HepG2 (cell line): Measurements from ENCODE around the gene IKZF3. TPM values are rescaled to one million over a fixed set of nuclear protein-coding genes. Genes with fewer than 3 reads are reported as not detected.

Experiments used
- ATAC-seq: fragments of 200-7000 bp; cut with Tn5 transposase; 3 replicates; pipeline ENCODE4 v1.9.1; 2020; ENCODE audit warnings: mild to moderate bottlenecking, moderate library complexity
- BruUV-seq: library from RNA; stranded (reverse); fragments of 400-500 nt; replicated peaks from 2 replicates; lab custom pipeline; 2021; lab: Mats Ljungman, UMichigan
- CTCF ChIA-PET: fragments of 300-600 bp; formaldehyde crosslinking; extraction: SDS; loops from one replicate; lab custom pipeline; 2021; ENCODE audit warnings: low total read pairs, inconsistent platforms, low intra/inter-chr PET ratio; lab: Yijun Ruan, JAX
- POLR2A ChIA-PET: fragments of 350-600 bp; sonication (Branson Sonifier 250); formaldehyde crosslinking; loops from one replicate; lab custom pipeline; 2020; ENCODE audit warnings: antibody characterized with exemption, inconsistent platforms; lab: Yijun Ruan, JAX
- DNase-seq: peaks from one replicate; pipeline ENCODE4 v3.0.0-alpha.2; 2015; ENCODE audit warnings: low spot score
- FAIRE-seq: peaks from 3 replicates; lab custom pipeline; 2011; peaks lifted over from hg19 to GRCh38; lab: Jason Lieb, UNC
- H2AFZ ChIP-seq: one replicate; pipeline ENCODE4 v1.6.1; 2011; ENCODE audit warnings: low read length, inconsistent platforms
- H3K27ac ChIP-seq: fragments of 300-600 bp; 3 replicates; pipeline ENCODE4 v1.8.0; 2011; ENCODE audit warnings: mixed run types, mild to moderate bottlenecking, mixed read lengths, low read length, inconsistent platforms; ENCODE audit not compliant: insufficient read depth; ENCODE audit errors: extremely low read length
- H3K27me3 ChIP-seq, 2 experiments: fragments of 200-600 bp in 1 of 2; 2 replicates in 1 of 2; 3 replicates in 1 of 2; pipeline versions ENCODE4 v1.6.0 to v1.8.0; 2011; ENCODE audit warnings: low read length in 2 of 2, mild to moderate bottlenecking in 2 of 2, moderate library complexity in 2 of 2, inconsistent platforms in 1 of 2; ENCODE audit not compliant: insufficient read depth in 2 of 2, control insufficient read depth in 1 of 2
- H3K36me3 ChIP-seq, 2 experiments: fragments of 200-600 bp in 1 of 2; replicated peaks in 1 of 2; 2 replicates in 1 of 2; 3 replicates in 1 of 2; pipeline versions ENCODE4 v1.5.1 to v1.8.0; 2011; ENCODE audit warnings: low read length in 2 of 2, inconsistent platforms in 1 of 2; ENCODE audit not compliant: insufficient read depth in 2 of 2, control insufficient read depth in 1 of 2
- H3K4me1 ChIP-seq: 2 replicates; pipeline ENCODE4 v1.5.1; 2012; ENCODE audit warnings: low read length, inconsistent platforms; ENCODE audit not compliant: insufficient read depth
- H3K4me2 ChIP-seq: 2 replicates; pipeline ENCODE4 v1.6.0; 2011; ENCODE audit warnings: low read depth, low read length, inconsistent platforms
- H3K4me3 ChIP-seq, 3 experiments: fragments of 200-600 bp in 1 of 3; sonication (generic), shearing (Covaris generic) in 1 of 3; replicated peaks in 1 of 3; 2 replicates each; pipeline ENCODE4 v1.5.1; 2011 to 2016; ENCODE audit warnings: low read length in 3 of 3, inconsistent platforms in 2 of 3, low read depth in 2 of 3, mild to moderate bottlenecking in 2 of 3, control low read depth in 1 of 3, mixed read lengths in 1 of 3; ENCODE audit not compliant: insufficient read depth in 1 of 3
- H3K79me2 ChIP-seq: one replicate; pipeline ENCODE4 v1.6.1; 2011; ENCODE audit warnings: low read length, inconsistent platforms; ENCODE audit not compliant: insufficient read depth
- H3K9ac ChIP-seq: 2 replicates; pipeline ENCODE4 v1.6.0; 2011; ENCODE audit warnings: mild to moderate bottlenecking, low read depth, low read length, inconsistent platforms; ENCODE audit not compliant: insufficient read depth
- H3K9me3 ChIP-seq: 2 replicates; pipeline ENCODE4 v1.5.1; 2012; ENCODE audit warnings: mild to moderate bottlenecking, low read length
- H4K20me1 ChIP-seq: 2 replicates; pipeline ENCODE4 v1.6.0; 2011; ENCODE audit warnings: inconsistent platforms, mild to moderate bottlenecking, low read length, moderate library complexity; ENCODE audit not compliant: insufficient read depth
- DPF2 ChIP-seq: sonication (generic); formaldehyde crosslinking; IDR thresholded peaks from 2 replicates; pipeline ENCODE4 v1.4.0; 2020; ENCODE audit warnings: mild to moderate bottlenecking, low read depth, missing genetic modification reagents, borderline replicate concordance
- PBX3 ChIP-seq: sonication (generic); formaldehyde crosslinking; IDR thresholded peaks from 2 replicates; pipeline ENCODE4 v1.8.1; 2023; ENCODE audit warnings: missing genetic modification reagents, inconsistent platforms, borderline replicate concordance
- SKIL ChIP-seq: sonication (generic); formaldehyde crosslinking; IDR thresholded peaks from 2 replicates; pipeline ENCODE4 v1.8.0; 2022; ENCODE audit warnings: missing genetic modification reagents, mild to moderate bottlenecking, moderate library complexity, borderline replicate concordance
- WIZ ChIP-seq: sonication (generic); formaldehyde crosslinking; IDR thresholded peaks from 2 replicates; pipeline ENCODE4 v1.5.1; 2020; ENCODE audit warnings: mild to moderate bottlenecking, missing genetic modification reagents
- ZFP36 ChIP-seq: fragments of 150-350 bp; IDR thresholded peaks from 2 replicates; pipeline ENCODE4 v1.6.1; 2018; ENCODE audit warnings: borderline replicate concordance, low read length, low read depth; ENCODE audit not compliant: partially characterized antibody
- ZNF20 ChIP-seq: sonication (generic); formaldehyde crosslinking; IDR thresholded peaks from 2 replicates; pipeline ENCODE4 v1.4.0; 2020; ENCODE audit warnings: mild to moderate bottlenecking, moderate library complexity, missing genetic modification reagents
- ZNF354B ChIP-seq: sonication (generic); formaldehyde crosslinking; IDR thresholded peaks from 2 replicates; pipeline ENCODE4 v1.8.0; 2022; ENCODE audit warnings: mild to moderate bottlenecking, missing genetic modification reagents
- ZNF432 ChIP-seq: sonication (generic); formaldehyde crosslinking; IDR thresholded peaks from 2 replicates; pipeline ENCODE4 v1.5.0; 2020; ENCODE audit warnings: missing genetic modification reagents, mild to moderate bottlenecking, borderline replicate concordance
- ZNF772 ChIP-seq: sonication (generic); formaldehyde crosslinking; IDR thresholded peaks from 2 replicates; pipeline ENCODE4 v1.5.0; 2020; ENCODE audit warnings: mild to moderate bottlenecking, missing genetic modification reagents
- WGBS: methylation state at CpG from one replicate; pipeline ENCODE4 v1.1.6; 2017; ENCODE audit warnings: low lambda C conversion rate; 5-methylcytosine and 5-hydroxymethylcytosine counted together
- in situ Hi-C: cut with HindIII; loops from 2 replicates; pipeline ENCODE4 v1.10.0; 2017; ENCODE audit warnings: low pct_unique_long_range_greater_than_20kb; ENCODE audit not compliant: extremely low pct_ligation_motif_present
- intact Hi-C: fragments of 100-400 bp; cut with micrococcal nuclease; formaldehyde crosslinking; loops from one replicate; pipeline ENCODE4 v1.10.0; 2022; ENCODE audit not compliant: unreplicated experiment
- polyA plus RNA-seq, 8 experiments: library from polyadenylated mRNA; depleted of rRNA in 3 of 8; stranded (reverse) in 7 of 8; unstranded in 1 of 8; fragments of >200 nt; fragmentation: Illumina TruSeq in 4 of 8; extraction: Trizol in 4 of 8; gene quantifications; 2 replicates each; pipeline versions ENCODE4 v1.2.1 to v1.2.3, GENCODE V29; 2011 to 2016; ENCODE audit warnings: low read depth in 4 of 8, missing spikeins in 1 of 8, mixed read lengths in 1 of 8; ENCODE audit not compliant: insufficient read depth in 1 of 8
- total RNA-seq, 5 experiments: library from RNA; depleted of rRNA; stranded (reverse); fragments of >200 nt; fragmentation: Illumina TruSeq; extraction: Trizol; gene quantifications; 2 replicates each; pipeline ENCODE4 v1.2.3, GENCODE V29; 2016; ENCODE audit warnings: low read depth in 1 of 5

IKZF3 gene
- total and polyA plus RNA-seq, 2 of the 13 experiments (the other 11 are each of a cell fraction or from before 2014, with no cell fraction given), result not detected

- Histone ChIP-seq H3K36me3 (no peaks in the 10 kb centered on the region), H4K20me1 (no peaks in the 10 kb centered on the region), H3K4me1 (no peaks in the 10 kb centered on the region), H3K79me2 (no peaks in the 10 kb centered on the region), H3K4me2 (no peak overlapping the region)
- ATAC-seq (no peak), FAIRE-seq (no peak)
- in situ Hi-C loops (no loop called here), intact Hi-C loops (no loop called here)
- POLR2A ChIA-PET, result no interaction called here
- WGBS, result 1% methylated on average over 6 of the region's 6 CpGs
- TF ChIP-seq ZNF354B (CRISPR knock-in tag), result no peak
- TF ChIP-seq, all 625 proteins: peak for 0
- no peak overlapping the region for H3K9ac ChIP-seq
- H3K27ac ChIP-seq, result no peak overlapping the region
- no peak for DNase-seq
- H2AFZ ChIP-seq, result no peak overlapping the region
- peaks cover 0 to 20% of the 10 kb centered on the region in 2 experiments; a peak in 3 of 5 replicates for H3K27me3 ChIP-seq
- BruUV-seq, result no TSS peak
- H3K9me3 ChIP-seq, result no peaks in the 10 kb centered on the region
- CTCF ChIA-PET, result no interaction called here
- H3K4me3 ChIP-seq, result no peak overlapping the region
Measured at GRCh38 chr17:39781031-39781860, 82.9 kb downstream of the IKZF3 start.

- no peaks in the 10 kb centered on the region for H4K20me1 ChIP-seq
- H3K27ac ChIP-seq, result no peak overlapping the region
- FAIRE-seq, result no peak
- no peak for DNase-seq
- CTCF ChIA-PET, result no interaction called here
- no peak overlapping the region for H3K4me3 ChIP-seq
- ATAC-seq, result no peak
- H3K27me3 ChIP-seq, result peaks cover 0 to 41% of the 10 kb centered on the region in 2 experiments; a peak in 3 of 5 replicates
- H3K4me1 ChIP-seq, result no peaks in the 10 kb centered on the region
- H3K9me3 ChIP-seq, result no peaks in the 10 kb centered on the region
- BruUV-seq, result no TSS peak
- no peak overlapping the region for H2AFZ ChIP-seq
- WGBS, result 13% methylated on average over 11 of the region's 11 CpGs
- POLR2A ChIA-PET, result no interaction called here
- intact Hi-C loops, result loop anchor here (10.0 kb wide), 1 partner anchor 87 kb away; the partner anchor contains the start of genes IKZF3 and ZPBP2
- H3K9ac ChIP-seq, result no peak overlapping the region
- no peaks in the 10 kb centered on the region for H3K36me3 ChIP-seq
- in situ Hi-C loops, result no loop called here
- H3K4me2 ChIP-seq, result no peak overlapping the region
- no peaks in the 10 kb centered on the region for H3K79me2 ChIP-seq
- TF ChIP-seq ZFP36 (no peak), ZNF20 (CRISPR knock-in tag) (no peak), SKIL (CRISPR knock-in tag) (no peak), ZNF772 (CRISPR knock-in tag) (no peak), PBX3 (no peak), DPF2 (CRISPR knock-in tag) (no peak), ZNF432 (CRISPR knock-in tag) (no peak), WIZ (CRISPR knock-in tag) (no peak)
Measured at GRCh38 chr17:39777534-39778365, 86.4 kb downstream of the IKZF3 start.
